Globus pallidus (tissue), 1 donor: ENCODE results near the gene NECAP2.
"Not testable (repeated sequence)": the region's sequence is repeated elsewhere in the genome, so short reads cannot be mapped to it uniquely, and the experiment has no call there.

Experiments
- DNase-seq: peaks from one replicate; pipeline ENCODE4 v3.0.0-alpha.2; 2015; ENCODE audit warnings: low spot score

The NECAP2 gene

GRCh38 chr1:16498573-16499413 is 58.3 kb downstream of the NECAP2 start:
- peak; percentile 82 for DNase-seq

DNA sequence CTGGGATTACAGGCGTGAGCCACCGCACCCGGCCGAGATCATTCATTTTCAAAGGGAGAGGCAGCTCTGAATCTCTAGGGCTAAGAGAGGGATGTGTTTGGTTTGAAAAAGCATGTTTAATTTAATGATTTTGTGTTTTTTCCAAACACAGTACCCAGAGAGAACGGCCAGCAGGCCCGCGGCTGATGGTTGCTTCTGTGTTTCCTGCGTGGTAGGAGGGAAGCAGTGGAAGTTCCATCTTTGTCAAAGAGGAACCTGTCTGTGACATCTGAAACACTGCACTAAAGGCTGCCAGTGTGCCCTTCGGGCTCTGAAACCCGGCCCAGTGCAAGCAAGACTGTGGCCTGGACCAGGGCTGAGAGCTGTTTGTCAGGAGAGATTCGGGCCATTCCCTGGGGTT is 59.9 kb downstream of the NECAP2 start:
- DNase-seq, result not testable (repeated sequence)

- DNase-seq, result not testable (repeated sequence)
These were observed 60.5 kb downstream of the NECAP2 start for GRCh38 chr1:16500975-16501374.

DNA sequence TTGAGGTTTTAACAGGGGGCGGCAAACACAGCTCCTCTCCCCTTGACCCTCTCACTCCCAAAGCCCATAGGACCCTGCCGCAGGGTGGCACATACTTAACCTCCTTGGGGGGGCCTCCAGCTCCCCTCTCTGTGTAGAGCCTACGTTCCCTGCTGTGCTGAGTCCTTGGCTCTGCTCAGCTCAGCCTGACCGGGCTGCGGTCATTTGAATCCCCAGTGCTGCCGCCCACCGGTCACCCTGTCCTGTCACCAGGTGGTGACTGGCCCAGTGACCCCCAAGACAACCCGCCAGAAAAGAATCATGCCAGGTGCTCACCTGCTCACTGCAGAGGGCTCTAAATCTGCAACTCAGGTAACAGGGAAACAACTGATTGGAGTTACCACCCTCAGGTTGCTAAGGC is 60.9 kb downstream of the NECAP2 start:
- DNase-seq, result not testable (repeated sequence)

DNA sequence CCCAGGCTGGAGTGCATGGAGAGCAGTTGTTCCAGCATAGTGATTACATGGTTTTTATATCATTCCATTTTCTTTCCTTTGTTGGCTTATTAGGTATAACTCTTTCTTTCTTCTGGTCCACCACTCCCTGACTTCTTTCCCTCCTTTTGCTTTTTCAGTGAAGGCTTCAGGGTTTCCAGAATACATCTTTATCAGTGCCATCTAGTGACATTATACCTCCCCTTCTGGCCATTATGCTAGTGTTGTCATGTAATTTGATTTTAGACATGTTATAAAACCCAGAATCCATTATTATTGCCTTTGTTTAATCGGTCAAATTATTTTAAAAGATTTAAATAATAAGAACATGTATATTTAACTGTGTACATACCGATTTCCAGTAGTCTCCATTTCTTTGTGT is 63.0 kb downstream of the NECAP2 start:
- no peak for DNase-seq

DNA sequence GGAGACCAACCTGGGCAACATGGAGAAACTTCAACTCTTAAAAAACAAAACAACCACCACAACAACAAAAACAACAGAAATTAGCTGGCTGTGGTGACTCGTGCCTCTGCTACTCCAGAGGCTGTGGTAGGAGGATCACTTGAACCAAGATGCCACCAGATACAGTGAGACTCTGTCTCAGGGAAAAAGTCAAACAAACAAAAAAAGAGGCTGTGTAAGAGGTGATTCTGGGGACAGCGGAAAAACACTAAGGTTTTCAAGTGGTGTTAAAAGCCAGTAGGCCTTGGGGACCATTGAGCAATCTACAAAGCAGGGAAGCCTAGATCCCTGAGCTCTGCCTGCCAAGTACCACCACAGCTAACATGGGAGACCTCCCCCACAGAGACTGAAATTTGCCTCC is 65.3 kb downstream of the NECAP2 start:
- DNase-seq, result not testable (repeated sequence)

GRCh38 chr1:16506364-16507136 is 66.0 kb downstream of the NECAP2 start:
- DNase-seq, result not testable (repeated sequence)

DNA sequence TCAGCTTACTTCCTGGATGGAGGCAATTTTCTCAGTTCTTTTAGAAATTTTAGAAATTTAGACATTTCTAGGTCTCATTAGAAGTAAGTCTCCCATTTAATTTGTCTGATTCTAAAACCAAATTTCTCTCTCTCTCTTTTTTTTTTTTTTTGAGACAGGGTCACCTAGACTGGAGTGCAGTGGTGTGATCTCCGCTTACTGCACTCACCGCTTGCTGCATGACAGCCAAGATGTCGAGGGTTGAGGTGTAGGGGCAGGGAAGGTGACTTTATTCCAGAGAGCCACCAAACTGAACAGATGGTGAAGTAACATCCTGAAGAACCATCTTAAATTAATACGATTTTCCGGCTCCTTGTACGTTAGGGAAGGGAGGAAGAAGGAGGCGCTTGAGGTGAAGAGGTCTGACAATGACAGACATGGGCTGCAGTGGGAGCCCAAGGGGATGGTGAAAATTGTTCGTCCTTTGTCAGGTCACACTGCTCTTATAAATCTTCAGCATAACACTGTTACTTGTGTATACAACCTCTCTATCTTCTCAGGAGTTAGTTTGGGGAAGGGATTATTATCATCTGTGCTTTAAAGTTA is 68.4 kb downstream of the NECAP2 start:
- not testable (repeated sequence) for DNase-seq
